Adipose tissue (tissue), 3 donors: ENCODE measurements around the gene THADA. TPM values are rescaled to one million over a fixed set of nuclear protein-coding genes. Genes with fewer than 3 reads are reported as not detected.
"Not testable (repeated sequence)": the region's sequence is repeated elsewhere in the genome, so short reads cannot be mapped to it uniquely, and the experiment has no call there.

ENCODE experiments used
- H3K27ac ChIP-seq: one replicate; pipeline ENCODE4 v1.5.1; 2013; ENCODE audit warnings: low read depth, low read length
- WGBS, 3 donors: extraction: QIAGEN DNeasy Blood & Tissue Kit; methylation state at CpG; one replicate each; pipeline ENCODE4 v1.1.7; 2013; 5-methylcytosine and 5-hydroxymethylcytosine counted together
- polyA plus RNA-seq, 3 donors: library from polyadenylated mRNA; stranded (reverse); fragments of 200-250 nt; gene quantifications; one replicate each; pipeline ENCODE4 v1.2.3, GENCODE V29; 2013
- donor health status: healthy with polysubstance abuse.
- donor health status: Bipolar disorder and iron deficiency.
- donor health status: healthy.

The THADA gene
- polyA plus RNA-seq, 3 donors, result 8.6 to 15.5 (median 9.3) TPM

DNA sequence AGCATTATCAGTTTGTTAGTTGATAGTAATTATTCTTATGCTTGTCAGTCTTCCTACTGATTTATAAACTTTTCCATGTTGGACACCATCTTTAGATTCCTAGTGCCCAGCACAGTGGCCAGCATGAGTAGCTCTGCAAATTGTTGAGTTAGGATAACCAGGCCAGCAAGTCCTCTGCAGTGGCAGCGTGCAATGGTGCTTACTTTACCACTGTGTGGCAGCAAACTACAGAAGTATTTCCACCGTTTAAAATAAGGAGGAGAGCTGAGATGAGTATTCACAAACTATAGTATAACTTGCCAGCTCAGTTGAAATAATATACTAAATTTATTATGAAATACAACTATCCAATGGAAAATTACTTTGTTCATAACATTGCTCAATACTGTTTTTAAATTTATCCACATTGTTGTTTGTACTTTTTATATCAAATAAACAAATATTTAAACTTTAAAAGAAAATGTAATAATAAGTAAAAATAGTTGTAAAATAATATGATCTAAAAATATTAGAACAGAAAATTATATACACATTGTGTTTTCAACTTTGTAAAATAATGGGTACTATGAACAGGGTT lies 9.3 kb upstream of the THADA start:
- 9 to 11% (median 10%) methylated on average over 2 of the region's 2 CpGs for WGBS, 3 donors

DNA sequence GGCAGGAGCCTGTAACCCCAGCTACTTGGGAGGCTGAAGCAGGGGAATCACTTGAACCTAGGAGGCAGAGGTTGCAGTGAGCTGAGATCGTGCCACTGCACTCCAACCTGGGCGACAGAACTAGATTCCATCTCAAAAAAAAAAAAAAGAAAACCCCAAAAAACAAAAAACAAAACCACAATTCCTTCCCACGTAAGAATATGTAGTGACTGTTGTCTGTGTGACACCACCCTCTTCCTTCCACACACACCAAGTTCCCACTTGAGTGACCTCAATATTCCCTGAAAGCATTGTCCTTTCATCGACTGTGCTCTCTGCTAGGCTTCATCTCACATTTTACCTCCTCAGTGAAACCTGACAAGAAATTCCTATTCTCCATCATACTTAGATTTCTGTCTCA lies 8.8 kb upstream of the THADA start:
- no peak overlapping the region for H3K27ac ChIP-seq
- WGBS, 3 donors, result 52 to 59% (median 57%) methylated on average over 4 of the region's 4 CpGs

More for the DNA sequence above, 9.3 kb upstream of the THADA start:
- no peak overlapping the region for H3K27ac ChIP-seq

- WGBS, 3 donors, result 54 to 70% (median 70%) methylated on average over 1 of the region's 1 CpG
- not testable (repeated sequence) for H3K27ac ChIP-seq
These were observed 4.8 kb upstream of the THADA start for GRCh38 chr2:43600596-43600995.

DNA sequence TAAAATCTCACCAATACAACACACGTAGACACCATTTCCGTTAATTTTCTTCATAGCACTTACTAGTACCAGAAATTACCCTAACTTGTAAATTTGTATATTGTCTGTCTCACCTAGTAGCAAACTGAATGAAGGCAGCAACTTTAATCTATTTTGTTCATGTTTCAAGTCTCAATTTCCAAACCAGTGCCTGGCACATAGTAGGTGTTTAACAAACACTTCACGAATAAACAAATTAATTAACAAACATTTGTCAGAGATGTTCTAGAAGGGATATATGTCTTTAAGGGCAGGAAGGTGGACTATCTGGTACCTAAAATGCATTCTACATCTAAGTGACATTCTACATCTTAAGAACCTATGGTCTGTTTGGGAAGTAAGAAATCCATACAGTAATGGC lies 963 bp downstream of the THADA start:
- no peak overlapping the region for H3K27ac ChIP-seq
- 84 to 92% (median 92%) methylated on average over 3 of the region's 3 CpGs for WGBS, 3 donors

DNA sequence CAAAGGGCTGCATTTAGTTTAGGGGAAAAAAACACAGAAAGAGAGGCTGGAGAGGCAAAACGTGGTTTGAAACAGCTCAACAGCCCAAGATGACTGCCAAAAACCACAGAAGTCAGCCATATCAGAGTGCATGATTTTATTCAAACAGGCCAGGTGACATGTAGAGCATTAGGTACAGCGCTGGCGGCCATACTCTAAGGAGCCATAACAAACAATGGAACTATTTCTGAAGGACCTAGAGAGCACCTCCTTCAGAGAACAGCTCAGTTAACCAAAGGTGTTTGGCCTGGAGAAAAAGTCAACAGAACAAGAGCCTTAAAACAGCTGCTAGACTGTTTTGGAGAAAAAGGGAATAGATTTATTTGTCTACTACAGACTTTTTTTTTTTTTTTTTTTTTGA lies 2.6 kb downstream of the THADA start:
- 78 to 84% (median 82%) methylated on average over 3 of the region's 3 CpGs for WGBS, 3 donors
- H3K27ac ChIP-seq, result no peak overlapping the region

DNA sequence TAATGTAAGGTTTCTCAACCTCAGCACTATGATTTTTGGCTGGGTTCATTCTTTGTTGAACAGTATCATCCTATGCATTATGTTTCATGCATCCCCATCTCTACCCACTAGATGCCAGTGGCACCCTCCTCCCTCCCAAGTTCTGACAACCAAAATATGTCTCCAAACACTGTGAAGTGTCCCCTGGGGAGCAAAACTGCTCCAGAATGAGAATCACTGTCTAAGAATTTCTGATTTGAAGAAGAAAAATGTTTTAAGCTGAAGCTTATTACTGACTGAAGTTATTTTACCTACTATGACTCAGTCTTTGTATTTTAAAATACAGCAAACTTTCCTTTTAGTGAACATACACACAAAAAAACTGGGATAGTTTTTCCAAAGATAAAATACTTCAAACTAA lies 3.4 kb downstream of the THADA start:
- no peak overlapping the region for H3K27ac ChIP-seq

- WGBS, 3 donors, result 95 to 99% (median 99%) methylated on average over 3 of the region's 3 CpGs
- H3K27ac ChIP-seq, result no peak overlapping the region
These were observed 10.1 kb downstream of the THADA start for GRCh38 chr2:43585708-43586107.

DNA sequence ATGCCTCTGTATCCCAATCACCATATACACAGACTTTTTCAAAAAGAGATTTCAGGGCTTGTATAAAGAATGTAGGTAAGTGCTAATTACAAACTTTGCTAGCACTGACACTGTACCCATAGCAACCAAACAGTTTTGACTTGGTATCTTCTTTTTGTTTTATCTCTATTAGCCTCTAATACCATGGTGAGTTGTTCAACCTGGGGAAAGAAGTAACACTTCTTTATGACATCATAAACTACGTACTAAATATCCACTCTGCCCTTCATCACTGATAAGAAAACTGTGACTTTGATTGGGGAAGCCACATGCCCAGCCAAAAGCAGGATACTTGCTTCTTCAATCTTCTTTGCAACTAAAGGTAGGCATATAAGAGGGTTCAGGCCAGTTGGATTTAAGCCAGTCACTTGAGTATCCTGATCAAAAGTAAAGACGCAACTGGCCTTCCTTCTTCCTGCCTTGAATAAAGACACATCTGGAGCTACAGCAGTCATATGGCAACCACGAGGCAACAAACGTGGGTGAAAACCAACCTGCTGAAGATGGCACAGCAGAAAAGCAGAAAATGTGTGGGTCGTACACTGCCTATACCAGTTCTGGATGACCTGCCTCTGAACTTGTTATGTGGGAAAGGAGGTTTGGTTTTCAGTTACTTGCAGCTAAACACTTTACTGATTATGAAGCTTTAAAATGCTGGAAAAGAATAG lies 16.4 kb downstream of the THADA start:
- no peak overlapping the region for H3K27ac ChIP-seq
- 82 to 90% (median 89%) methylated on average over 5 of the region's 5 CpGs for WGBS, 3 donors

DNA sequence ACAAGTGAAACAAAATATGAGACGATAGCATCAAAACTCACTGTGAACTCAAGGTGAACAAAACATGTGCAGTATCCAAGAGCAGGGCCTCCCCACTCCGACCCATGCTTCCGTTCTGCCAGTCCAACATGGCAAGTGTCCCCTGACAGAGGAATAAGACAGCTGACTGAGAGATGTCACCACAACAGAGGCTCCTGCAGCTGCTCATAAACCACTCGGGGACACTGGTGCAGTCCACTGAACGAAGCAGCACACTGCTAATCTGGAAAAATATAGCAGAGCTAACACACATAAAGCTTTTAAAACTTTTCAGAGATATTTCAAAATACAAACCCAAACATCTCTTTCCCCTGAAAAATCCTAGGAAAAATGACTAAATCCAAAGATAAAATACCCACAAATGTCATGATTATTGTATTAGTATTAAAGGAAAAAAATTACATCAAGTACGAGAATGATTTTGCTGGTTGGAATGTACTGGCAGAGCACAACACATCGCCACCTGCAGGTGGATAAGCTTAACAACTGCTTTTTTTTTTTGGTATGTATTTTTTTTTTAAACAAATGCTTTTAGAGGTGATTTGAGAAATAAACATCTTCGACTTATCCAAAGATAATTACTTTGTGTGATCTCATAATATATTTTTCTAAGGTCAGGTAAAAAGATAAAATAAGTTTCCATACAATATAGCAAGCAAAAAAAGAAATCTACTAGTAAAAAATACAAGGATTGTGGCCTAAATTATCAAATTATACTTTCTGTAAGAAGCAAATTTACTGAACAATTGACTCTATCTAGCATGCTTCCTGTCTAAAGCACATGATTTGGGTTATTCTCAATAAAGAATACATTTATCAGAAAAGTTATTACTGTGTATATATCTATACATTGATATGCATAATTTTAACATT lies 18.6 kb downstream of the THADA start:
- WGBS, 3 donors, result 51 to 56% (median 54%) methylated on average over 8 of the region's 8 CpGs
- H3K27ac ChIP-seq, result no peak overlapping the region

- no peak overlapping the region for H3K27ac ChIP-seq
These were observed 23.6 kb downstream of the THADA start for GRCh38 chr2:43572244-43572643.

GRCh38 chr2:43569921-43570320 lies 25.9 kb downstream of the THADA start:
- WGBS, 3 donors, result 73 to 84% (median 82%) methylated on average over 3 of the region's 3 CpGs
- no peak overlapping the region for H3K27ac ChIP-seq

More at GRCh38 chr2:43572244-43572643, 23.6 kb downstream of the THADA start:
- 35 to 96% (median 95%) methylated on average over 1 of the region's 1 CpG for WGBS, 3 donors

DNA sequence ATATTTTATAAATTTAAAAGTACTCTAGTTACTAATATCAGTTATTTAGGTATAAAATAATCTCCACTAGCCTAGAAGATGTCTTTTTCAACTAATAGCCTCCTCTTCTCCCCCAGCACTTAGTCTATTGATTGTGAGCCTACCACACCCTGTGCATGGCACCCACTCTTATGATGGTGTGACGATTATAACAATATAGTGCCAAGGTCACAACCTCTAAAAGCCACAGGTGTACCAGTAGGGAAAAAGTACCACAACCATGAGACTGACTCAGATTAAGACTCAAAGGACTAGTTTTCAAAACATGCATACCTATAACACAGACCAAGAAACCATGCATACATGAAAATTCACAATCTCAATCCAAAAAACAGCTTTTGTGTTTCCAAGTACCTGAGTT lies 27.6 kb downstream of the THADA start:
- 43 to 92% (median 92%) methylated on average over 1 of the region's 1 CpG for WGBS, 3 donors
- no peak overlapping the region for H3K27ac ChIP-seq

DNA sequence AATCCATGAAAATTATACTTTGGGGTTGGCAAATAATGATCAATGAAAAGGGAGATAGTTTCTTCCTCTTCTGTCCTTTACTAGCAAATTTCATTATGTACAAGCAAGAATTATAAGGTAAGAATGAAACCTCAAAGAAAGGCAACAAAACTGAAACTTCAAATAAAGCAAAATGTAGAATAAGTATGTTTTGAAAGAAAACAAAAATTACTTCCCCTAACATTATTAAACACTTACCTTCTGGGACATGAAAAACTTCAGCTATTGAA lies 29.4 kb downstream of the THADA start:
- no peak overlapping the region for H3K27ac ChIP-seq

DNA sequence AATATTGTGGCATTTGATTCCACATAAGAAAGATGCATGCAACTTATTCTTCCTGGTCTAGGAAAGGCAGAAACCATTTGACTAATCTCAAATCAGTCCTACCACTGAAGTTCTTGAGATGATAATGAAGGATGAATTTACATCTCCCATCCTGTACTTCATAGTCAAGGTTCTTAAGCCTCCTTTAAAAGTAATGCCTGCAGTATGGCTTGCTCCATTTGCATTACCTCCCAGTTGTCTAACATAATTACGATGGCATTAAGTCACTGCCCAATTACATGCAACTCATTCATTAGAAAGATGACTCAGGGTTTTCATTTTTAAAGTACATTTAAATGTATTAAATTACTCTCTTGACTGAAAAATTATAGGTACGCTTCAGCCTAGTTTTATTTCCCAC lies 32.2 kb downstream of the THADA start:
- 95 to 100% (median 98%) methylated on average over 2 of the region's 2 CpGs for WGBS, 3 donors

GRCh38 chr2:43560231-43560547 lies 35.6 kb downstream of the THADA start:
- 53 to 86% (median 81%) methylated on average over 2 of the region's 2 CpGs for WGBS, 3 donors
- no peak overlapping the region for H3K27ac ChIP-seq

More for the DNA sequence above, 32.2 kb downstream of the THADA start:
- no peak overlapping the region for H3K27ac ChIP-seq

GRCh38 chr2:43559391-43560230 lies 36.2 kb downstream of the THADA start:
- no peak overlapping the region for H3K27ac ChIP-seq
- 86 to 94% (median 94%) methylated on average over 4 of the region's 4 CpGs for WGBS, 3 donors

GRCh38 chr2:43557196-43557595 lies 38.6 kb downstream of the THADA start:
- WGBS, 3 donors, result 100% methylated on average over 1 of the region's 1 CpG
- H3K27ac ChIP-seq, result no peak overlapping the region

DNA sequence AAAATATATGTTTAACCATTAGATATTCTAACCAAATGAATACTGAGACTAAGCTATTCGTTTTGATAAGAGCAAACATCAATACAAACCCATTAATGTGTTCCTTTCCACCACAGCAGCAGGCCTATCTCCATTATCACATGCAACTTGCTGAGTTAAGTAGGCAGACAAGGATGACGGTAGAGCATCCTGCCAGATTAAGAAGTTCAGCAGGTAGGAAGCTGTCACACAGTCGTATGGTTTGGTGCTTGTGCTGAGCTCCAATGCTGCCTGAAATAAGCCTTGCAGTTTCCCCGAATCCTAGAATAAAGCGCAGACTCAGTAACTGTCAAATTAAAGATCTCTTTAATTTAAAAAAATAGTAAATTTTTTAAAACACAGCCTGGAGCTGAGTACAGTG lies 39.6 kb downstream of the THADA start:
- H3K27ac ChIP-seq, result no peak overlapping the region
- 85 to 96% (median 94%) methylated on average over 5 of the region's 5 CpGs for WGBS, 3 donors

DNA sequence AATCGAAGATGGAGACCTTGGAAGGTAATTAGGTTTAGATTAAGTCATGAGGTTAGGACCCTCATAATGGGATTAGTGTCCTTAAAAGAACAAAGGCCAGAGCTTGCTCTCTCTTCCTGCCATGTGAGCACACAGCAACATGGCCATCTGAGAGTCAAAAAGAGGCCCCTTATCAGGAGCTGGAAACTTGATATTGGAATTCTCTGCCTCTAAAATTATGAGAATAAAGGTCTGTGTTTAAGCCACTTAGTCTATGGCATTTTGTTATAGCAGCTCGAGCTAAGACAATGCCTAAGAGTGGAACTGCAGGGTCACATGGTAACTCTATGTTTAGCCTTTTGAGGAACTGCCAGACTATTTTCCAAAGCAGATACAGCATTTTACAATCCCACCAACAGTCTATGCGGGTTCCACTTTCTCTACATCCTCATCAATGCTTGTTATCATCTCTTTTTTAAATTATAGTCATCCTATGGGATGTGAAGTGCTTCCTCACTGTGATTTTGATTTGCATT lies 42.4 kb downstream of the THADA start:
- H3K27ac ChIP-seq, result no peak overlapping the region
- 76 to 83% (median 78%) methylated on average over 3 of the region's 3 CpGs for WGBS, 3 donors
